ENCODE results near the gene GOT1.

The GOT1 gene

DNA sequence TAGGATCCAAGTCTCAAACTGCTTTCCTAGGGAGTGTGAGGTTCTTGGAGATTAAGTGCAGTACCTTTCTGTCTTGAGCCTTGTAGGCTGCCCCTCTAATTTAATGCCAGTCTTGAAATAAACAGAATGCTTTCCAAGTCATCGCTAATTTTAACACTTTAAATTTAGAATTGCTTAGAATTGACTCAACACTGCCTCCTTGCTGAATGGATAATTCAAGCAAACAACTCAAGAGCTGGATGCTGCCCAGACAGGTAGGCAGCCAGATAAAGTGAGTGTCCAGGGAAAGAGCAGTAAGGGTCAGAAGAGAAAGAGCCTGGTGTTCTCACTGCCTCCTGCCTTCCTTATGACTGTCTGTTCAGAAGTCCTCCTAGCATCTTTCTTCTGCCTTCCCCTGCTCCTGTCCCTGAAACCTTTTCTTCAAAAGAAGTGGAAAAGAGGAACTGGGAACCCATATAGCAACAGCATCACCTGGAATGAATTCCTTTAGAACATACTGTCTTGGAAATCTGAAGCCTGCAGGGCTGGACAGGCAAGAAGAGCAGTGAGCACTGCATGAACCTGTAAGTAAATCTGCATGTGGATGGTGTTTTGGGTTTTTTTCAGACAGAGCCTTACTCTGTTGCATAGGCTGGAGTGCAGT lies 3.1 kb upstream of the GOT1 start:
- no peak for DNase-seq (ENCODE audit: low read depth, low spot score)

DNA sequence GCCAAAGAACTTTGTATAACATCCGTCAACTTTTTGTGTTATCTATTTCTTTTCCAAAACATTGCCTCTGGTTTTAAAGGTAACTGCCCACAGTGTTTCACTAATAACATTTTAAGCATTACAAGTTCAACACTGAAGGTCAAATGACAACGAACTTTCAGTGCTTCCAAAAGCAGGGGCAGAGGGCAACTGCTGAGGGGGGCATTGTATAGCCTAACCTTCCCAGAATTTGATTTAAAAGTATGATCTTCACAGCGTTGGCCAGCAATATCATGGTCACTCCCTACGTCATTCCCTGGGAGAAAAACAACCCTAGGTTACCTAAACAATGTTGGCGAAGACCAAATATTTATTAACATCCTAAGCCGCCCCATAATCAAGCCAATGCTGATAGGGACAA lies 2.5 kb upstream of the GOT1 start:
- DNase-seq (ENCODE audit: low read depth, low spot score), result no peak

DNA sequence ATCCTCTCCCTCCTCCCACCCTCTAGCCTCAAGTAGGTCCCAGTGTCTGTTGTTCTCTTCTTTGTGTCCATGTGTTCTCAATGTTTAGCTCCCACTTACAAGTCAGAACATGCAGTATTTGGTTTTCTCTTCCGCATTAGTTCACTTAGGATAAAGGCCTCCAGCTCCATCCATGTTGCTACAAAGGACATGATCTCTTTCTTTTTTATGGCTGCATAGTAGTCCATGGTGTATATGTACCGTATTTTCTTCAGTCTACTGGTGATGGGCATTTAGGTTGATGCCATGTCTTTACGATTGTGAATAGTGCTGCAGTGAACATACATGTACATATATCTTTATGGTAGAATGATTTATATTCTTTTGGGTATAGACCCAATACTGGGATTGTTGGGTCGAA lies 1.6 kb upstream of the GOT1 start:
- DNase-seq (ENCODE audit: low read depth, low spot score), result no peak

DNA sequence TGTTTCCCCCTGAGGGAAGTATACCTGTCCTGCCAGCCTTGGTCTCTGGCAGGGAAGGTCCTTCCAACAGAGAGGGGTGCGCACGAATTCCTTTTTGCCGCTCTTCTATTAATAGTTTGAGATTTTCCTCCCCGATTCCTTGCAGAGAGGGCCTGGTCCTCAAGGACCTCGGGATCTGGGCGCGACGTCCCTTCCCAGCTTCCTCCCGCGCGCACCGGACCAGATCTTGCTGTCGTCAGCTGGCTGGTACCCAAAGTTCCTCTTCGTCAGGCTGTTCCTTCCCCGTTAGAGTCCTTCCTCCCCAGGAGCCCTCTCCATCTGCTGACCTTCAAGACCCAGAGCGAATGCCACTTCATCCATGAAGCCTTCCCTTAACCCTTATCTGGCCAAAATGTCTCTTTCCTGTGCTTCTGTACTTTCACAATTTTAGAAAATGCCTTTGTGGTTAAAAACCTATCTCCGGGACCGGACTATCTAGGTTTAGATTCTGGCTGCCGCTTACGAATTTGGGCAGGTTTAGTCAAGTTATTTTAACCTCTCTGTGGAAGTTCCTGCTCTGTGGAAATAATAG lies 851 bp upstream of the GOT1 start:
- DNase-seq (ENCODE audit: low read depth, low spot score), result no peak

DNA sequence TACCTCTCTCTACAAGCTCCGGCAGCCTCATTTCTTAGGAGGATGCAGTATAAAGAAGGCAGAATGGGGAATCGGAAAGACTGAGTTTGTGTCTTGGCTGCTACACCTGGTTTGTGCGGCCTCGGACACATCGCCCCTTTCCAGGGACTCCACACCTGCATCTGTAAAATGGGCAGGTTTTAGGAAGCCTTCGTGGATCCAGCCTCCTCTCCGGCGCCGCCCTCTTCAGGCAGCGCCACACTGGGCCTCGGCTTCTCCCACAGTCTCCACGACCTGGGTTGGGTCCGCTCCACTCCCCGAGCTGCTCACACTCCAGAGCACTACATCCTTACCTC lies 341 bp downstream of the GOT1 start:
- no peak for DNase-seq (ENCODE audit: low read depth, low spot score)

DNA sequence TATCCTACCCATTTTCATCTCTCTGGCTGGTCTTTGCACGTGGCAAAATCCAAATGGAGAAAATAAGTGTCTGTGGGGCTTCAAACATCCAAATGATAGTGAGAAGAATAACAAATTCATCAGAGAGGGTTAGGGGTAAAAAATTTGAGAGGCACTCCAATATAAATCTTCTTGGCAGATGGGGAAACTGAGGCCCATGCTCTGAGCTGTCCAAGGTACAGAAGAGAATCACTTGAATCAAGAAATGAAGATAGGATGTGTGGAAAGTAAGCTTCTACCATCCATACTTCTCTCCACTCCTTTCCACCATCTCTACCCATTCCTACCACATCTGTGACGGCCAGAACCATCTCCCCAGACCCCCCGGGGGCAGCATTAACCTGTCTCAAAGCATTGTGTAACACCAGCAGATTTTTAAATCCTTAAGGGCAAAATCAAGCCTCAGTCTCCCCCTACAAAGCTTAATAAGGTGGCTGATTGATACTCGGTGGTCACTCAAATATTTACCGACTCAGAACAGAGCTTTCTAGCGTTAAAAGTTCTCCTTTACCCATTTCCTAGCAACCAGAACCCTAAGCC lies 818 bp downstream of the GOT1 start:
- DNase-seq (ENCODE audit: low read depth, low spot score), result no peak

DNA sequence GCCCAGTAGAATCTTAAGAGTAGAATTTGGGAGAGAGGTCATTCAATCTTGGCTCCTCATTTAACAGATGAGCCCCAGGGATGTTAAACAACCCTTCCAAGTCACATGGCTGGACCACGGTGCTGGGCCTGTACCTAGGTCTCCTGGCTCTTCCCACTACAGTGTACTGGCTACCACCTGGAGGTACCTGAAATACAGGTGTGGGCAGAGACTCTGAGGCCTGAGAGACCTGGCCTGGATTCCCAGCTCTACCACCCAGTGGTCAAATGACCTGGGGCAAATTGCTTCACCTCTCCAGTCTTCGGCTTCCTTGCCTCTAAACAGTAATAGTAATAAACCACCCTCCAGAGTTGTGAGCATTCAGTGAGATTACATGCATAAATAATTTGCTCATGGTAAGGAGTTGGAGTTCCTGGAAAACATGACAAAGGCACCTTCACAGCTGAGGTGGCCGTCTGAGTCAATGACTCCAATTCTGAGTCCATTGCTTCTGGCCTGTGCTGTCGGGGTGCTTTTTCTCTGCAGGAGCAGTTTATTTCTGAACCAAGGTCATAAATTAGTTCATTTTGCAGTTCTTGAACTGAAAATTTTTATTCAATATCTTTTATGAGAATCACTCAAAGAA lies 2.7 kb downstream of the GOT1 start:
- no peak for DNase-seq (ENCODE audit: low read depth, low spot score)

DNA sequence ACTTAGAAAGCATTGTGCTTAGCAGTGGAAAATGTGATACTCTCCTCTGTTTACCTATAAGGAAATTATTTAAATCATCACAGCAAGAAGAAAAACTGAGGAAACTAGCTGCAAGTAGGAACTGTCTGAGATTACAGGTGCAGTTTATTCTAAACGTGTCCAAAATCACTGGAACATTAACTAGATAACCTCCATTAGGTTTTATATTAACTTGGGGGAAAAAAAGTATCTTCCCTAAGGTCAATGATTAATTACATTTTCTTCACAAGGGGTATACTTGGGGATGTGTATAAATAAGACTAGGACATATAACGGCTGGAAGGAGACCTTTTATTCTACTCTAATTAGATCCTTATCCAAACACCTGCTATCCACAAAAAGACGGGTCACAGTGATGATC lies 3.7 kb downstream of the GOT1 start:
- no peak for DNase-seq (ENCODE audit: low read depth, low spot score)

DNA sequence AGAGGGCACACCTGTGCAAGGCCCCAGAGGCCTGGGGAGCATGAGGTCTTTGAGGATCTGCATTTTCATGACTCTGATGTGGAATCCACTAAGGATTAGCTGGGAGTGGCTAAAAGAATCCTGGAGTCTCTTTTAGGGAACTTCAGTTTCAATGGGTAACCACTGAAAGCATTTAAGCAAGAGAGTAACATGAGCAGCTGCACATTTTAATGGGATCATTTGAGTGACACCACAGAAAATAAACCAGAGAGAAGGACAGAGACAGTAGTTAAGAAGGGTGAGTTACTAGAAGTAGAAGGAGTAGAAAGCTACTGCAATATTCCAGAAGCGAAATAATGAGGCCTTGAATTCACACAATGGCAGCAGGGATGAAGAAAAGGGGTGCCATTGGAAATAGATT lies 5.2 kb downstream of the GOT1 start:
- no peak for DNase-seq (ENCODE audit: low read depth, low spot score)

DNA sequence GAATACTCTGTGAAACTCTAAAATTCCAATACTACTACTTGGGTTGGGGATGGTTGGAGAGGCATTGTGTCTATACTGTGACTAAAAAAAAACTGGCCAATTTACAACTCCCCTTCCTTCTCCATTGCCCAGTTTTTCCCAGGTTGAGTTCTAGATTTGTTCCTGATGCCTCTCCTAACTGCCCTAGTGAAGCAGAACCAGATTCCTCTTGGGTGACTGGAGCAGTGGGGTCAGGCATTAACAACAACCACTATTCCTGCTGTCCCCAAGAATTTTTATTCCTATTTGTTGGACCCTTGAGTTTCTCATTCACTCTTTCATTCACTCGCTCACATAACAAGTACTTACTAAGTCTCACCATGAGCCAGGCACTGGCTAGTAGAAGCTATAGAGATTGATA lies 5.8 kb downstream of the GOT1 start:
- DNase-seq (ENCODE audit: low read depth, low spot score), result no peak

DNA sequence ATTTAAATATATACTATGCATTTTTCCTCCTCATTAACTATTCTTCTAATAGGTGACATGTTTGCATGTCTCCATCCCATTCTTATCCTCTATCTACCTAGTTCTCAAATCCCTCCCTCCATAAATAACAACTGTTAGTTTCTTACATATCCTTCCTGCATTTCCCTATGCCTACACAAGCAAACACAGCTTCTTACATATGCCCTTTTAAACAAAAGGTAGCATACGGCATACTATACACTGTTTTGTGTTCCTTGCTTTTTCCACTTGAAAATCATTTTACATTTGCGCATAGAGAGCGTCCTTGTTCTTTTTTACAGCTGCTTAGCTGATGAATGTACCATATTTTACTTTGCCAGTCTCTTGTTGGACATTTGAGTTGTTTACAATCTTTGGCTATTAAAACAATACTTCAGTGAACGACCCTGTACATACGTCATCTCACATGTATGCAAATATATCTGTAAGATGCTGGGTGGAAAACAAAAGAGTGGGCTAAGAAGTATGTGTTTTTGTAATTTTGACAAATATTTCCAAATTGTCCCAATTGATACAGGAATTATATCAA lies 7.8 kb downstream of the GOT1 start:
- no peak for DNase-seq (ENCODE audit: low read depth, low spot score)

DNA sequence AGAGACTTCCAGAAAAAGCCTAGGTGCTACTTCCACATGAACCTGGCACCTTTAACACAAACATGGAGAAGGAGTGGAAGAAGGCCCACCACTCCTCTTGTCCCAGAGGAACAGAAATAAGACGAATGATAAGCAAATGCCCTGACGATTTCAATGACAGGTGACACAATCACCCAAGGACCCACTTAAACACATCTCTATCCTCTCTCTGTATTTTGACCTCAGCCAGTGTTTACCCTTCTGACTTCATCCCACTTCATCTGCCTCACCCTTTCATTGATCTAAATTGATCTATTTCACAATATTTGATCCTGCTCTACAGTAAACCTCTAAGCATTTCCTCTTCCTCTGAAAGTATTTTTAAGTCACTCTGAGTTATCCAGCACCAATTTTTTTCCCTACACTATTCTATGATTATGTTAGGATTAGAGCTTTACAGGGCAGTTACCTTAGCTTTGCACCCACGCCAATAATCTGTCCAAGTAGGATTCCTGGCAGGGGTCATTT lies 9.1 kb downstream of the GOT1 start:
- DNase-seq (ENCODE audit: low read depth, low spot score), result no peak

DNA sequence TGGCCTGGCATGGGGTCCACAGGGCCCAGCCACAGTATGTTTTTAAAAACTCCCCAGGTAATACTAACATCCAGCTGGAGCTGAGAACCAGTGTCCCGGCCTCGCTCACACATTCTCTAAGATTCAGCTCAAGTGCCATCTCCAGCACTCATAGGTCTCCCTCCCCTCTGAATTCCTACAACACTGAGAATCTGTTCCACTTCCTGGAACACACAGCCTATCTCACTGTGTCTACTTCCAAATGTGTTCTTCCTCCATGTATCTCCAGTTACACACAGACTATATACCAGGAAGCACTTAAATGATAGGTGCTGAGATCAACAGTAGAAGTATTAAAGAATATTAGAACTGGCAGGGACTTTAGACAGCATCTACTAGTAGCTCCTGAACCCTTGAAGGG lies 10.7 kb downstream of the GOT1 start:
- no peak for DNase-seq (ENCODE audit: low read depth, low spot score)

DNA sequence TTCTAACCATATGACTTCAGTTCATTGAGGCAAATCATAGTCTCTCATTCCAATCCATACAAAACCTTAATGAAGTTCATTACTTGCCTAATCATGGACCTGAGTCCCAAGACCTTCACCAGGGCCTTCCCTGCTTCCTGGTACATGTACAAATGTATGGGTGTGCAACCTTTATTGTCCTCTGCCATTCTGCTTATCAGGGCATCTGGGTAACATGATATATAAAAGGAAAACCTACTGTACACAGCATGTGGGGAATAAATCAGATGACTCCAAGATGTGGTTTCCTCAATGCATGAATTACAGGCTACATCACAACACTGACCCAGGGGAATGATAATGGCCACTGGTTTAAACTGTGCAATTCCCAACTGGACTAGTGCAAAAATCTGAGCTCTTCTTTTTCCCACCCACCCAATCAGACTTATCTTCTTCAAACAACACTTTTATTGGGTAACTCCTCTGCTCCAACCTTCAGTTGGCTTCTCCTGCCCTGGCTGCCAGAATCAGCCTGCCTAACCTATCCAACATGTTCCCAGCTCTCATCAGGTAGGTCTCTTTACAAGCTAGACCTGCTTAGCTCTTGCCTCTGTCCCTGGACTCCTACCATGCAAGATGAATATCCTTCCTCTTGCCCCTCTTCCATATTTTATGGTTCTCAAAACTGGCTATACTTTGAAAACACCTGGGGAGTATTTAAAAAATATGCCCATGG lies 11.4 kb downstream of the GOT1 start:
- no peak for DNase-seq (ENCODE audit: low read depth, low spot score)

DNA sequence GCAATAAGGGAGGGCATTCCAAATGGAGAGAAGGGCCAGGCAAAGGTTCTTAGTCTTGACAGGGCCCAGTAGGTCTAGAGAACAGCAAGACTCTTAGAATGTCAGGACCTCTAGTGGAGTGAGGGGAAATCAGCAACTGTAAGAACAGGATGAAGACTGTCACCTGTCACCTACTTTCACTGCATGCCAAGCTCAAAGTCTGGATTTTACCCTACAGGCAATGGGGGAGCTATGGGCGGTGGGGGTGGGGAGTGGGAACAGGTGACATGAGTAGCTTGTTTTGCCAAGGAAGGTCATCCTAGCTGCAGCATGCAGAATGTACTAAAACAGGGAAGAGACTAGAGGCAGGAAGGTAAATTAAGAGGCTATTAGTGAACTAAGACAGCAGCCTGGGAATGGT lies 18.3 kb downstream of the GOT1 start:
- no peak for DNase-seq (ENCODE audit: low read depth, low spot score)

DNA sequence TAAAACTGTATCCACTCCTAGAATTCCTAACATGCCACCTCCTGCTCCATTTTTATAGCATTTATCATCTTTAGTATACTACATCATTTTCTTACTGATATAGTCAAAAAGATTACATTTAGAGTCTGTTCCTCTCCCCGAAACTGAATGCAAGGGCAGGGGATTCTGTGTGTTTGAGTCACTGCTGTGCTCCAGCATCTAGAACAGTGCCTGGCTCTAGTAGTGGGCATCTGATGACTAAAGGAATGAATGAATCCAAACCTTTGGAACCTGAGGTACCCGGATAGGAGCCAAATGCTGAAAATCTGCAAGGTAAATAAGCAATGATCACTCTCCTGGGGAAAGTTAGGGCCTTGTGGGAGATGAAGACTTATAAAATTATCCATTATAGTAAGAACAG lies 18.9 kb downstream of the GOT1 start:
- no peak for DNase-seq (ENCODE audit: low read depth, low spot score)

DNA sequence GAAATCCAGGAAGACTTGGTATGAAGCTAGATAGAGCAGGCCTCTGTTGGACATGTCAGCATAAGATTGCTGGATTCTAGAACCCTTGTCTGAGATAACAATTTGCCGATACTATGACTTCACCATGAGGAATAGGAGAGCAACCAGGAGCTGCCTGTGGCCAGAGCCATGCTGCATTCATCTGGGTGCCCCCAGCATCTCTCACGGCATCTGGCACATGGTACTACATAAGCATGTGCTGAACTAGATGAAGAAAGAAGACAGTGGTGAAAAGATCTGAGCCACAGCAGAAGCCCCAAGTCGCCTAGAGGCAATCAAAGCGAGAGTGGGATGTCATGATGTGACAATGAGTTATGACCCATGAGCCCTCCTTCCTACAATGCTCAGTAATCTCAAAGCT lies 19.5 kb downstream of the GOT1 start:
- DNase-seq (ENCODE audit: low read depth, low spot score), result no peak

DNA sequence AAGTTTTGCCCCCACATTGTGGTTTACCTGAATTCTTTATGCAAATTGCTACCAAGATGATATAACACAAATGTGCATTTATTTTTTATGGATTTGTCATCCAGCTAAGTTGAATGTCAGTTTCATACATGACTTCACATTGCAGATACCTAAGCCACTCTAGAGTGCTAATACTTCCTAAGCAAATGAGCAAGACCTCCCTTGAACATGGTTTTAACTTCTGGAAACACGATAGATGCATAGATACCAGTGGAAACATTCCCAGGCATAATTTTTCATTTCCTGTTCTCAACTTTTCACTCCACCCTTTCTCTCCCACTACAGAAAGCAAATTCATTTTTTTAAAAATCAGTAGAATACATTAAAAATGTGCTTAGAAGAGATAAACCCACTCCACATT lies 20.3 kb downstream of the GOT1 start:
- no peak for DNase-seq (ENCODE audit: low read depth, low spot score)

DNA sequence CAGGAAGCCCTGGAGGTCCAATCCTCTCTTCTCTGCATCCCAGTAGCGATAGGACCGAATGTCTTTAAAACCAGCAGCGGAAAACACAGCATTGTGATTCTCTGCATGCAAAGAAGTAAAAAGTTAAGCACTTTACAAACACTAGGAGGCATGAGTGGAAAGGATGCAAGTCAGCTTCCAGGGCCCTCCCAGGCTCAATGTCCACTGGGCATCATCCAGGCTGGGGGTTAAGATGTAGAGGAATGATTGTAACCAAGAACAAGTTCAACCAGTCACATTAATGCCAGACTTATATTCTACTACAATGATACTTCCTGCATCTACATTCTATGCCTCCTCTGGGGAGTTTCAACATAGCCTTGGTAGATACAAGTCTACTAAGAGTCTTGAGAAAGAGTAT lies 24.3 kb downstream of the GOT1 start:
- no peak for DNase-seq (ENCODE audit: low read depth, low spot score)

DNA sequence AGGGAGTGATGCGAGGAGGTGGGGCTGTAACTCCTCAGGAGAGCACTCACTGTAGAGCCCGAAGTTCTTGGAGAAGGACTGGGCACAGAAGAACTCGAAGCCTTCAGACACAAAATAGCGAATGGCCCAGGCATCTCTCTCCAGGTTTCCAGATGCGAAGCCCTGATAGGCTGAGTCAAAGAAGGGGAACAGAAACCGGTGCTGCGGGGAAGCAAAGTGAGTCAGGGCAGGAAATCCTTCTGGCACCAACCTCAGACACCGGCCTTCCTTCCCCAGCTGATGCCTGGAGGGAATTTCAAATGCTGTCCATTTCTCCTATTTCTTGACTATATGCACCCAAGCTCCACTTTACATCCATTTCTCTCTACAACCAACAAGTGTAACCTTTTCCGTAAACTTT lies 26.8 kb downstream of the GOT1 start:
- DNase-seq (ENCODE audit: low read depth, low spot score), result no peak

DNA sequence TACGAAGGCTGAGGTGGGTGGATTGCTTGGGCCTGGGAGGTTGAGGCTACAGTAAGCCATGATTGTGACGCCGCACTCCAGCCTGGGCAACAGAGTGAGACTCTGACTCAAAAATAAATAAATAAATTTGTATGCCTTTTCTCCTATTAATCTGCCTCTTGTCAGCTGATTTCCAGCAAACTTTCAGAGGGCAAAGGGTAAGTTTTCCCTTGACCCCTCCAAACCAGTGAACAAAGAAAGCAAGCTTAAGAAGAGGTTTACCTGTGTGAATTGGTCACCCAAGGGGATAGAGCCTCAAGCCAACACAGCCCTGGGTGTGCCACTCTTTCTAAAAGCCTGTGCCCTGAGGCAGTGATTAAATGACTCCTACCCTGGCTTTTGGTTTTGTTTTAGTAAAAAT lies 30.8 kb downstream of the GOT1 start:
- no peak for DNase-seq (ENCODE audit: low read depth, low spot score)

DNA sequence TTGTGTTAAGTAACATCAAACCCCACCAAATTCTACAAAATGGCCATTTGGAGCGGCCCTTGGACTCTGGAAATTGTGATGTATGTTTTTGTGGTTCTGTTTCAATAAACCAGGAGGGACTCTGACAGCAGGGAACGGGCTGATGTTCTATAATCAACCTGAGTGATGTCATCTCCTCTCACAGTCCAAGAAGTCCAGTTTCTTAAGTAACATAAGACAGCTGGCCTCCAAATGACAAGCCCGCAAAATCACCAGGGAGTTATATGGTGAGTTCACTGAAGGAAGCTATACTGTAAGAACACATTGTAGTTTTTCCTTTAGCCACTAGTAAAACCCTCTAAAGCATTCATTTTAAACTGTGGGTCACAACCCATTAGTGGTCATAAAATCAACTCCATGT lies 34.0 kb downstream of the GOT1 start:
- DNase-seq (ENCODE audit: low read depth, low spot score), result no peak
